SU-DHL-6 (cell line): ENCODE data around the gene RBMS1.

Experiments
- EZH2phosphoT487 ChIP-seq: fragments of 200-600 bp; sonication (generic), shearing (Covaris generic); conservative IDR thresholded peaks from 2 replicates; pipeline ENCODE4 v1.6.1; 2018; ENCODE audit warnings: mild to moderate bottlenecking, antibody characterized with exemption, low read length, moderate library complexity, mixed read lengths
- TF ChIP-seq, protein P1 (sequence below): fragments of 200-600 bp; sonication (generic); IDR thresholded peaks from one replicate; pipeline ENCODE4 v1.5.1; 2017; ENCODE audit warnings: antibody characterized with exemption, mild to moderate bottlenecking, low read length, moderate library complexity; ENCODE audit not compliant: insufficient read depth, poor library complexity, severe bottlenecking

DNA sequence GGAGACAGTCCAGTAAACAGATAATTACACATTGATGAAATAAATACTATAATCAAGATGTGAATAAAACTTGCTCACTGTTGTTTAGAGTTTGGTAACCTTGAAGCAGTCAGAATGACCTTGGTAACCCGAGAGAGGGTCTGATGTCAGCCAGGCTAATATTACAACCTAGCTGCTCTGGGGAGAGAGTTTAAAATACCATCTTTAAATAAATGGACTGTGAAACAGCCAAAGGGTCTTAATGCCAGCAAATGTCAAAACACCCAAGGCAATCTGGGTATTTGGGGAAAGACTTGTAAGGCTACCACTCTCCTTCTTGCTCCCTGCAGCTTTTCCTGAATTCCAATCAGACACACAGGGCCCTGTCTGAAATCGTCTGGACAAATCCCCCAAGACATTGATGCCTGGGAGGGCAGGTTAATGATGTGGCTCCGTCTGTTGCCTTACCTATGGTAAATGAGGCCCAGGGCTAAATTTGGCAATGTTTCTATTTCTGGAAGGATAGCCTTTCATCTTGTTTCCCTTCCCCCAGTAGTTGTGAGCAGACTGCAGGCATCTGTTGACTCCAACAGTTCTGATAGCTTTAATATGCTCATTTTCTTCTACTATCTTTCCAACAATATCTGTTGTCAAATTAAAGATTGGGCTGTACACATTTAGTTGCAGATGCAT lies 250.6 kb downstream of the RBMS1 start:
- TF ChIP-seq, protein P1, sequence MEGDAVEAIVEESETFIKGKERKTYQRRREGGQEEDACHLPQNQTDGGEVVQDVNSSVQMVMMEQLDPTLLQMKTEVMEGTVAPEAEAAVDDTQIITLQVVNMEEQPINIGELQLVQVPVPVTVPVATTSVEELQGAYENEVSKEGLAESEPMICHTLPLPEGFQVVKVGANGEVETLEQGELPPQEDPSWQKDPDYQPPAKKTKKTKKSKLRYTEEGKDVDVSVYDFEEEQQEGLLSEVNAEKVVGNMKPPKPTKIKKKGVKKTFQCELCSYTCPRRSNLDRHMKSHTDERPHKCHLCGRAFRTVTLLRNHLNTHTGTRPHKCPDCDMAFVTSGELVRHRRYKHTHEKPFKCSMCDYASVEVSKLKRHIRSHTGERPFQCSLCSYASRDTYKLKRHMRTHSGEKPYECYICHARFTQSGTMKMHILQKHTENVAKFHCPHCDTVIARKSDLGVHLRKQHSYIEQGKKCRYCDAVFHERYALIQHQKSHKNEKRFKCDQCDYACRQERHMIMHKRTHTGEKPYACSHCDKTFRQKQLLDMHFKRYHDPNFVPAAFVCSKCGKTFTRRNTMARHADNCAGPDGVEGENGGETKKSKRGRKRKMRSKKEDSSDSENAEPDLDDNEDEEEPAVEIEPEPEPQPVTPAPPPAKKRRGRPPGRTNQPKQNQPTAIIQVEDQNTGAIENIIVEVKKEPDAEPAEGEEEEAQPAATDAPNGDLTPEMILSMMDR = no peak
- no peak for TF ChIP-seq EZH2phosphoT487
